H1 (cell line): ENCODE results near the gene CWC15. TPM values are rescaled to one million over a fixed set of nuclear protein-coding genes. Genes with fewer than 3 reads are reported as not detected.

Experiments used
- HDAC2 ChIP-seq, 2 experiments: fragments of 300-600 bp in 1 of 2; sonication (generic) in 1 of 2; IDR thresholded peaks; 2 replicates each; pipeline ENCODE4 v1.6.1; 2011 to 2012; ENCODE audit warnings: low read depth in 2 of 2, low read length in 2 of 2, mild to moderate bottlenecking in 2 of 2, moderate library complexity in 2 of 2, borderline replicate concordance in 1 of 2, inconsistent platforms in 1 of 2
- JUN ChIP-seq: IDR thresholded peaks from 2 replicates; pipeline ENCODE4 v1.6.1; 2011; ENCODE audit warnings: low read depth, mild to moderate bottlenecking, improper control_type of control experiment, low read length
- RBBP5 ChIP-seq: IDR thresholded peaks from 2 replicates; pipeline ENCODE4 v1.7.1; 2012; ENCODE audit warnings: low read depth, mild to moderate bottlenecking, inconsistent platforms, low read length, moderate library complexity, borderline replicate concordance
- RNF2 ChIP-seq: fragments of 200-900, 300-1000 bp; sonication (generic); IDR thresholded peaks from 2 replicates; pipeline ENCODE4 v1.7.1; 2016; ENCODE audit warnings: borderline replicate concordance, low read depth, mild to moderate bottlenecking, antibody characterized with exemption, low read length; ENCODE audit not compliant: poor library complexity, severe bottlenecking; ENCODE audit errors: missing control alignments
- TAF1 ChIP-seq: IDR thresholded peaks from 2 replicates; pipeline ENCODE4 v1.6.1; 2011; ENCODE audit warnings: mild to moderate bottlenecking, low read depth, low read length
- TEAD4 ChIP-seq: IDR thresholded peaks from 2 replicates; pipeline ENCODE4 v1.6.1; 2012; ENCODE audit warnings: low read depth, low read length, inconsistent platforms, mixed read lengths
- polyA plus RNA-seq, 7 experiments: library from polyadenylated mRNA; depleted of rRNA in 3 of 7; stranded (reverse) in 5 of 7; unstranded in 2 of 7; fragments of >200 nt in 5 of 7; fragments of 200-250 nt in 2 of 7; gene quantifications; 1 replicate in 5 of 7; 2 replicates in 1 of 7; 4 replicates in 1 of 7; pipeline versions ENCODE4 v1.2.1 to v1.2.3, GENCODE V29; 2011 to 2013; ENCODE audit warnings: missing spikeins in 2 of 7, mixed read lengths in 2 of 7
- total RNA-seq: library from RNA; stranded (reverse); fragmentation: NEBNext Ultra II Directional; extraction: Animal tissue kit (Norgen Biotek cat#: 25700); gene quantifications from 2 replicates; pipeline ENCODE4 v1.2.1, GENCODE V29; 2021
- TF ChIP-seq, protein P1 (sequence below): fragments of 300-600 bp; sonication (generic); IDR thresholded peaks from 2 replicates; pipeline ENCODE4 v1.7.1; 2012; ENCODE audit warnings: low read length, moderate library complexity, mild to moderate bottlenecking, inconsistent platforms; ENCODE audit not compliant: insufficient replicate concordance
- TF ChIP-seq, protein P2 (sequence below), 3 experiments: IDR thresholded peaks; 1 replicate in 2 of 3; 2 replicates in 1 of 3; pipeline versions ENCODE4 v1.5.1 to v1.6.1; 2011; ENCODE audit warnings: low read length in 3 of 3, mild to moderate bottlenecking in 3 of 3, inconsistent platforms in 2 of 3, low read depth in 1 of 3, moderate library complexity in 1 of 3; ENCODE audit not compliant: insufficient read depth in 1 of 3; ENCODE audit errors: control extremely low read depth in 1 of 3

CWC15 gene
- total and polyA plus RNA-seq, 2 of the 8 experiments (the other 6 are each of a cell fraction or from before 2014, with no cell fraction given), result 15.7 to 59.4 TPM

DNA sequence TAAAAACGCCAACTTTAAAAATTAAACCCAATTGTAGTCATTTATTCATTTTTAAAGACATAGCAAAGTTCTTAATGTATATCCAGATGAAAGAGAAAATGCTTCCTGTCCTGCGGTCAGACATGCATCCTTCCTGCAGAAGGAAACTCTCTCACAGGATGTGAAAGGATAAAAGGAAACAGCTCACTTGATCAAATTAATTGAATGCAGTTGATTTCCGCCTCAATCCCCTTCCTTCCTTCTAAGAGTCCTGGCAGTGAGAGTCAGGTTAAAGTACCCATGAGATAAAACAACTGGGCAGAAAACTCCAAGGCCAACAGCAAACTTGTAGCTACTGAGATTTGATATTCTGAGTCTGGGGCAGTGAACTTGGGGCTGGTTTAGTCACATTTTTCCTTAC, 38.5 kb downstream of the CWC15 start (continued):
- TF ChIP-seq, protein P1, sequence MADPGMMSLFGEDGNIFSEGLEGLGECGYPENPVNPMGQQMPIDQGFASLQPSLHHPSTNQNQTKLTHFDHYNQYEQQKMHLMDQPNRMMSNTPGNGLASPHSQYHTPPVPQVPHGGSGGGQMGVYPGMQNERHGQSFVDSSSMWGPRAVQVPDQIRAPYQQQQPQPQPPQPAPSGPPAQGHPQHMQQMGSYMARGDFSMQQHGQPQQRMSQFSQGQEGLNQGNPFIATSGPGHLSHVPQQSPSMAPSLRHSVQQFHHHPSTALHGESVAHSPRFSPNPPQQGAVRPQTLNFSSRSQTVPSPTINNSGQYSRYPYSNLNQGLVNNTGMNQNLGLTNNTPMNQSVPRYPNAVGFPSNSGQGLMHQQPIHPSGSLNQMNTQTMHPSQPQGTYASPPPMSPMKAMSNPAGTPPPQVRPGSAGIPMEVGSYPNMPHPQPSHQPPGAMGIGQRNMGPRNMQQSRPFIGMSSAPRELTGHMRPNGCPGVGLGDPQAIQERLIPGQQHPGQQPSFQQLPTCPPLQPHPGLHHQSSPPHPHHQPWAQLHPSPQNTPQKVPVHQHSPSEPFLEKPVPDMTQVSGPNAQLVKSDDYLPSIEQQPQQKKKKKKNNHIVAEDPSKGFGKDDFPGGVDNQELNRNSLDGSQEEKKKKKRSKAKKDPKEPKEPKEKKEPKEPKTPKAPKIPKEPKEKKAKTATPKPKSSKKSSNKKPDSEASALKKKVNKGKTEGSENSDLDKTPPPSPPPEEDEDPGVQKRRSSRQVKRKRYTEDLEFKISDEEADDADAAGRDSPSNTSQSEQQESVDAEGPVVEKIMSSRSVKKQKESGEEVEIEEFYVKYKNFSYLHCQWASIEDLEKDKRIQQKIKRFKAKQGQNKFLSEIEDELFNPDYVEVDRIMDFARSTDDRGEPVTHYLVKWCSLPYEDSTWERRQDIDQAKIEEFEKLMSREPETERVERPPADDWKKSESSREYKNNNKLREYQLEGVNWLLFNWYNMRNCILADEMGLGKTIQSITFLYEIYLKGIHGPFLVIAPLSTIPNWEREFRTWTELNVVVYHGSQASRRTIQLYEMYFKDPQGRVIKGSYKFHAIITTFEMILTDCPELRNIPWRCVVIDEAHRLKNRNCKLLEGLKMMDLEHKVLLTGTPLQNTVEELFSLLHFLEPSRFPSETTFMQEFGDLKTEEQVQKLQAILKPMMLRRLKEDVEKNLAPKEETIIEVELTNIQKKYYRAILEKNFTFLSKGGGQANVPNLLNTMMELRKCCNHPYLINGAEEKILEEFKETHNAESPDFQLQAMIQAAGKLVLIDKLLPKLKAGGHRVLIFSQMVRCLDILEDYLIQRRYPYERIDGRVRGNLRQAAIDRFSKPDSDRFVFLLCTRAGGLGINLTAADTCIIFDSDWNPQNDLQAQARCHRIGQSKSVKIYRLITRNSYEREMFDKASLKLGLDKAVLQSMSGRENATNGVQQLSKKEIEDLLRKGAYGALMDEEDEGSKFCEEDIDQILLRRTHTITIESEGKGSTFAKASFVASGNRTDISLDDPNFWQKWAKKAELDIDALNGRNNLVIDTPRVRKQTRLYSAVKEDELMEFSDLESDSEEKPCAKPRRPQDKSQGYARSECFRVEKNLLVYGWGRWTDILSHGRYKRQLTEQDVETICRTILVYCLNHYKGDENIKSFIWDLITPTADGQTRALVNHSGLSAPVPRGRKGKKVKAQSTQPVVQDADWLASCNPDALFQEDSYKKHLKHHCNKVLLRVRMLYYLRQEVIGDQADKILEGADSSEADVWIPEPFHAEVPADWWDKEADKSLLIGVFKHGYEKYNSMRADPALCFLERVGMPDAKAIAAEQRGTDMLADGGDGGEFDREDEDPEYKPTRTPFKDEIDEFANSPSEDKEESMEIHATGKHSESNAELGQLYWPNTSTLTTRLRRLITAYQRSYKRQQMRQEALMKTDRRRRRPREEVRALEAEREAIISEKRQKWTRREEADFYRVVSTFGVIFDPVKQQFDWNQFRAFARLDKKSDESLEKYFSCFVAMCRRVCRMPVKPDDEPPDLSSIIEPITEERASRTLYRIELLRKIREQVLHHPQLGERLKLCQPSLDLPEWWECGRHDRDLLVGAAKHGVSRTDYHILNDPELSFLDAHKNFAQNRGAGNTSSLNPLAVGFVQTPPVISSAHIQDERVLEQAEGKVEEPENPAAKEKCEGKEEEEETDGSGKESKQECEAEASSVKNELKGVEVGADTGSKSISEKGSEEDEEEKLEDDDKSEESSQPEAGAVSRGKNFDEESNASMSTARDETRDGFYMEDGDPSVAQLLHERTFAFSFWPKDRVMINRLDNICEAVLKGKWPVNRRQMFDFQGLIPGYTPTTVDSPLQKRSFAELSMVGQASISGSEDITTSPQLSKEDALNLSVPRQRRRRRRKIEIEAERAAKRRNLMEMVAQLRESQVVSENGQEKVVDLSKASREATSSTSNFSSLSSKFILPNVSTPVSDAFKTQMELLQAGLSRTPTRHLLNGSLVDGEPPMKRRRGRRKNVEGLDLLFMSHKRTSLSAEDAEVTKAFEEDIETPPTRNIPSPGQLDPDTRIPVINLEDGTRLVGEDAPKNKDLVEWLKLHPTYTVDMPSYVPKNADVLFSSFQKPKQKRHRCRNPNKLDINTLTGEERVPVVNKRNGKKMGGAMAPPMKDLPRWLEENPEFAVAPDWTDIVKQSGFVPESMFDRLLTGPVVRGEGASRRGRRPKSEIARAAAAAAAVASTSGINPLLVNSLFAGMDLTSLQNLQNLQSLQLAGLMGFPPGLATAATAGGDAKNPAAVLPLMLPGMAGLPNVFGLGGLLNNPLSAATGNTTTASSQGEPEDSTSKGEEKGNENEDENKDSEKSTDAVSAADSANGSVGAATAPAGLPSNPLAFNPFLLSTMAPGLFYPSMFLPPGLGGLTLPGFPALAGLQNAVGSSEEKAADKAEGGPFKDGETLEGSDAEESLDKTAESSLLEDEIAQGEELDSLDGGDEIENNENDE, result no peak
- TF ChIP-seq TAF1, result no peak
- TF ChIP-seq JUN, result no peak
- no peak for TF ChIP-seq HDAC2 (IDR thresholded peaks at IDR 0.05; ENCODE audit: borderline replicate concordance in 1 of 2, low read depth in 2 of 2, low read length in 2 of 2)
- TF ChIP-seq RNF2, result no peak
- TF ChIP-seq, protein P2, sequence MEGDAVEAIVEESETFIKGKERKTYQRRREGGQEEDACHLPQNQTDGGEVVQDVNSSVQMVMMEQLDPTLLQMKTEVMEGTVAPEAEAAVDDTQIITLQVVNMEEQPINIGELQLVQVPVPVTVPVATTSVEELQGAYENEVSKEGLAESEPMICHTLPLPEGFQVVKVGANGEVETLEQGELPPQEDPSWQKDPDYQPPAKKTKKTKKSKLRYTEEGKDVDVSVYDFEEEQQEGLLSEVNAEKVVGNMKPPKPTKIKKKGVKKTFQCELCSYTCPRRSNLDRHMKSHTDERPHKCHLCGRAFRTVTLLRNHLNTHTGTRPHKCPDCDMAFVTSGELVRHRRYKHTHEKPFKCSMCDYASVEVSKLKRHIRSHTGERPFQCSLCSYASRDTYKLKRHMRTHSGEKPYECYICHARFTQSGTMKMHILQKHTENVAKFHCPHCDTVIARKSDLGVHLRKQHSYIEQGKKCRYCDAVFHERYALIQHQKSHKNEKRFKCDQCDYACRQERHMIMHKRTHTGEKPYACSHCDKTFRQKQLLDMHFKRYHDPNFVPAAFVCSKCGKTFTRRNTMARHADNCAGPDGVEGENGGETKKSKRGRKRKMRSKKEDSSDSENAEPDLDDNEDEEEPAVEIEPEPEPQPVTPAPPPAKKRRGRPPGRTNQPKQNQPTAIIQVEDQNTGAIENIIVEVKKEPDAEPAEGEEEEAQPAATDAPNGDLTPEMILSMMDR (IDR thresholded peaks at IDR 0.05; ENCODE audit: control extremely low read depth in 1 of 3, insufficient read depth in 1 of 3, low read depth in 1 of 3, low read length in 3 of 3), result no peak
- TF ChIP-seq TEAD4, result no peak
- TF ChIP-seq RBBP5, result no peak
